Fibroblast of skin of left quadriceps (primary cell): Measurements from ENCODE around the gene AGAP1.

Experiments
- DNase-seq, 2 experiments: peaks; one replicate each; pipeline ENCODE4 v3.0.0-alpha.2; 2013; ENCODE audit warnings: low read depth in 2 of 2

Gene AGAP1

DNA sequence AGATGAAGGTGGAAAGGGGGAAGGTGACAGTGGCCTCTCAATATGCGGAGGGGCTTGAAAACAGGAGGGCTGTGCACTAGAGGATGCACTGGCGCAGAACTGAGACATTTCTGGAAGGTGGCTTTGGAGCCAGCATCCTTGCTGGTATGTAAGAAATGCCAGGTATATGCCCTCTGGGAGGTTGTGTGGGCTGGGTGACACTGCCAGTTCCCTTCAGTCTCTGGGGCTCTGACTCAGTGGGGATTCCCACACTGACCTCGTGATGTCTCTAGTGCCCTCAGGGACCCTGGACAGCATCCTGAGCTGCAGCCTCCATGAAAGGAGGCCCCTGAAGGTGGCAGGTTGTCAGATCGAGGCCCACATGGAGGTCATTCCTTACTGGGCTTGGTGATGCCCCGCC lies 74.0 kb downstream of the AGAP1 start:
- DNase-seq: no peak

DNA sequence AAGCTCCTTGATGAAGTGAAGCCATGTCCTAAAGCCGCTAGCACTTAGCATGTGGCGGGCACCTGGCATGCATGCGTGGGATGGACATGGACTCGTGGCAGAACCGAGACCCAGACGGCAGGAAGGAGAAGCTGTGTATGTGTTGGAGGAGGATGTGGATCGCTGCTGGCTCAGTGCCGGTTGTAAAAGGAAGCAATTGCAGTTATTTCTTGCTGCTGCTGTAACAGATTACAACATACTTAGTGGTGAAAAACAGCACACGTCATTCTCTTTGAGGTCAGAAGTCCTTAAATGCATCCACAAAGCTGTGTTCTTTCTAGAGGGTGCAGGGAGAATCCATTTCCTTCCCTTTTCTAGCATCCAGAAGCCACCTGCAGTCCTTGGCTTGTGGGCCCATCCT lies 74.6 kb downstream of the AGAP1 start:
- DNase-seq: no peak

DNA sequence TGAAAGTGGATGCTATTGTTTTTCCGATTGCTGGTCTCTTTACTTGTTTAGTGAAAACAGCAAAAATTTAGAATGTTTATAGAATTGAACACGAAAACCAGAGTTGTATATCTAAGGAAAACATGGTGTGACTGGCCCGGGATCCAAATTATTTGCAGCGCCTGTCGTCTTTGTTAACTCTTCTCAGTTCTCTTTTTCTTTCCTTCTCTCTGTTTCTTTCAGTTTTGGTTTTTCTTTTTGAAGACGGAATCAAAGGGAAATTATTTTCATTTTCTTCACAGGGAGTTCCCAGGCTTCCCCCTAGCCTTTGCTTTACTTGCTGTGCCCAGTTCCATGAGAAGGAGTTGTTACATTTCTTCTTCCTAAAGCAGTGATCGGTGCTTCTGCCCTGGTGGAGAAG lies 76.0 kb downstream of the AGAP1 start:
- no peak for DNase-seq

DNA sequence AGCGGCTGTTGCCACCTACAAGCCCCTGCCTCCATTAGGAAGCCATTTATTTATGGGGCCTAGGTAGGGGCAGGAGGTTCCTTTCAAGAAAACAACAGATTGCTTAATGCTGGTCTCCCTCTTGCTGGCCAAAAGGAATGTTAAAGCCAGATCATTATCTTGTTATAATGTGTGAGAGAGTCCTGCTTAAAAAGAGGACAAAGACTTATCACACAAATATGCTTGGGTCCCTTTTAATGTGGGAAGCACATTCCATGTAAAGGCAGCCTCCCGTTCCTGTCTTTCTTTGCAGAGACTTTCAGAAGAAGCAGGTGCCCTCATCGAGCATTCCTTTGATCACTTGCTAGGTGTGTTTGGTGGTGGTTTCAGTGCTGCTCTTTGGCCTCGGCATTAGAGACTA lies 76.4 kb downstream of the AGAP1 start:
- DNase-seq: no peak

DNA sequence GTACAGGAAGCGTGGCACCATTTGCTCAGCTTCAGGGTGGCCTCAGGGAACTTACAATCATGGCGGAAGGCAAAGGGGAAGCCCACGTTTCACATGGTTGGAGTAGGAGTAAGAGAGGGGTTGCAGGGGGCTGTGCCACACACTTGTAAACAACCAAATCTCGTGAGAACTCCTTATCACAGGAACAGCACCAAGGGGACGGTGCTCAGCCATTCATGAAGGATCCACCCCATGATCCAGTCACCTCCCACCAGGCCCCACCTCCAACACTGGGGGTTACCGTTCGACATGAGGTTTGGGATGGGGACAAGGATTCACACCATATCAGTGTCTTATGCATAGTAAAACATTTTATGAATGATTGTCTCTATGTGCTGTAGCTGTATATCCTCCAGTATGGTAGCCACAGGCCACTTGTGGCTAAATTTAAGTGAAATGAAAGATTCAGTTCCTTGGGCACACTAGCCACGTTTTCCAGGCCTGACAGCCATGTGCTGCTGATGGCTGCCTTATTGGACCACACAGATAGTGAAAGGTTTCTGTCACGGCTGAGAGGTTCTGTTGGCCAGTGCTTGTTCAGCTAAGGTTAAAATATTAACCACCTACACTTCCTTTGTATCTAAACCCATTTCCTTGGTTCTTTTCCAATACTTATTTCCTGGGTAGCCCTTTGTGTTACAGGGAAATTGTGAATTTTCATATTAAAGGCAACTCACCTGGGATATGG lies 77.3 kb downstream of the AGAP1 start:
- no peak for DNase-seq

DNA sequence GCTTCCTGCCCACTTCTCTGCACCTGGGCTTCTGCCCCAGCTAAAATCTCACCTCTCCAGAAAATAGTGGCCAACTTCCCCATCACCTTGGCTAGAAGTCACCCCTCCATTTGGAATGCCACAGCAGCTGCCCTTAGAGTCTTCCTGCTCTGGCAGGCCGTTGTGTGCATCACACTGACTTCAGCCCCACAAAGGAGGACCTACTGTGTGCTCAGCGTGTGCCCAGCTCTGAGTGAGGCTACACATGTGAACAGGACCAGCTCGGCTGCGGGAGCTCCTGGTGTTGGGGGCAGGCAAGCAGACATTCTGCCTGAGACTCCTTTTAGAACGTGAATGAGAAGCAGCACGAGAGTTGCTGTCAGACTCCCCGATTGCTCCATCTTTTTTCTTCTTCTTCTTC lies 78.7 kb downstream of the AGAP1 start:
- DNase-seq: no peak

DNA sequence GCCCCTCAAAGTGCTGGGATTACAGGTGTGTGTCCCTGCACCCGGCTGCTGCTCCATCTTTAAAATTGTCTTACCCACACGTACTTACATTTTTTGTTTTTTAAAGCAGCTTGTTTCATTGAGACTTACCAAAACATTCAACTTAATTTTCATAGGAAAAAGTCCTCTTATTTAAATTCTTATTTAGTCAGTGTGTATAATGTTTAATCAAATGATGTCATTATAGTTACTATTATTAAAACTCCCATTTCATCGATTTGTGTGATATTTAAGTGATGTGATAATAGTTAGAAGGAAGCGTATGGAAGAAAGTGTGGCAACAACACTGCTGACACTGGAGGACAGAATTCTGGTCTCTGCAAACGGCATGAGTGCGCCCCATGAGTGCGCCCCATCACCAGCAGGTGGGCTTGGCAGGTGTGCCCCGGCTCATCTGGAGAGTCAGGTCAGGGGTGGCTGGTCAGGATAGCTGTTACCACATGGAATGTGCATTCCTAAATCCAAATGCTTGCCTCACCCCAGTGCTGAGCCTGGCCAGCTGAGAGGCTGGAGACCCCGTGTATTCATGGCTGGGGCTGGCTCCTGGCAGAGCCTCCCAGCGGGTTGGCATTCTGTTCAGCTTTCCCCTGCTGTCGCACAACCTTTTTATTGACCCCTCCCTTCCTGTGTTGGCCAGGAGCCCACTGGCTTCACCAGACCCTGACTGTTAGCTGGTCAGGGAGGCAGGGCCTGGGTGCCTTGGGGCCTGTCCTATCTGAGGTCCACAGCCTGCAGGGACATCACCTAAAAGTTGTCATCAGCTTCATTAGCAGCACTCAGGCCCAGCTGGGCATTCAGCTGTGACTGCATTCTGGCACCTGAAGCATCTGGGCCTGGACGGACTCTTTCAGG lies 79.7 kb downstream of the AGAP1 start:
- no peak for DNase-seq

DNA sequence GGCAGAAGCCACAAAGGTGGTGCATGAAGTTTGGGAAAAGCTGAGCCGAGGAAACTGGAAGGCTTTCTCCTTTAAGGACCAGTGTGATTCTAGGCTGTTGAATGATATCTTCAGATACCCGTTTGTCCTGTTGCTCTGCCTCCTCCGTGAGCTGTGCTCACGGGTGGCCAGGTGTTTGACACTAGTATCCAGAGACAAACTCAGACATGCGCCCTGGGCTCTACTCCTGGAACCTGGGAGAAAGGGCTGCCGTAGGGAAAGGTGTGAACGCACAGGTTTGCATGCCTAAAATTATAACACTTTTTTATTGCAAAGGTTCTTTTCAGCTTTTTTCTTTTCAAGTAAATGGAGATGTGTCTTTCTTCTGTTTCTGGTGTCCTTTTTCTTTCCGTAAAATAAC lies 81.6 kb downstream of the AGAP1 start:
- no peak for DNase-seq

DNA sequence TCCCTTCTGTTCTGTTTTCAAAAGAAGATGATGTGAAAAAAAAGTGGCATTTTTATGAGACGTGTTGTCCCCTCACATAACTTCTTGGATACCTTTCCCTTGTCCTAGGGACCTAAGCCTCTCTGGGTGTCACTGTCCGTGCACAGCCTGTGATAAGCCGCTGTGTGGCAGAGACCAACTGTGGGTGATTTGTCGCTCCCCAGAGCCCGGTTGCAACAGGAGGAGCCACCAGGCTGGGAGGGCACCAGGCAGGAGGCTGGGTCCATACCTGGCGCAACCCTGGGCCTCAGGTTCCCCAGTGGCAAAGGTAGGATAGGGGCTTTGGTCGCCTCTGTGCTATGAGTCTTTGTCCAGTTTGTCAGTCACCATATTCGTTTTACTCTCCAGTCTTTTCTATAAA lies 82.1 kb downstream of the AGAP1 start:
- no peak for DNase-seq

DNA sequence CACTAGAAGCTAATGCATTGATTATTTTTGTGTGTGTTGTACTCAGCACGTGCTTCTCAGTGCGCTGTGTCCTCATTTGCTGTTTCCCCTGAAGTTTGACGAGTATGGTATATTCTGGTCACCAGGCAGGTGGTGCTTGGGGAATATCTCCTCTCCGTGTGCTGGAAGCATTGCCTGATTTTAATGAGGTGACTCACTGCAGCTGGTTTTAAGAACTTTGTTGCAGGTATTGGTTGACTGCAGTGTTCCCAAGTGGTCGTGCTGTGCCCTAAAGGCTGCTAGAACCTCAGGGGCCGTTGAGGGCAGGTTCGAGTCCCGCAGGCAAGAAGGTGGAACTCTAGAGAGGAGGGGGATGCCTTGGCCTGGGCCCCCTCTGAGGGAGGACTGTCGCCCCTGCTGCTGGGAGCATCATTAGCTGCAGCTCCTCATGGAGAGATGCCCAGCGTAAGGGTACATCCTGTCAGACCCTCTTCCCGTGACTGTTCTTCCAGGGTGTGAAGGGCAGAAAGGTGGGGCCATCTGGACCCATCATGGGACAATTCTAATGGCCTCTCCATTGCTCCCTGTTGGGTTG lies 82.6 kb downstream of the AGAP1 start:
- DNase-seq: no peak

DNA sequence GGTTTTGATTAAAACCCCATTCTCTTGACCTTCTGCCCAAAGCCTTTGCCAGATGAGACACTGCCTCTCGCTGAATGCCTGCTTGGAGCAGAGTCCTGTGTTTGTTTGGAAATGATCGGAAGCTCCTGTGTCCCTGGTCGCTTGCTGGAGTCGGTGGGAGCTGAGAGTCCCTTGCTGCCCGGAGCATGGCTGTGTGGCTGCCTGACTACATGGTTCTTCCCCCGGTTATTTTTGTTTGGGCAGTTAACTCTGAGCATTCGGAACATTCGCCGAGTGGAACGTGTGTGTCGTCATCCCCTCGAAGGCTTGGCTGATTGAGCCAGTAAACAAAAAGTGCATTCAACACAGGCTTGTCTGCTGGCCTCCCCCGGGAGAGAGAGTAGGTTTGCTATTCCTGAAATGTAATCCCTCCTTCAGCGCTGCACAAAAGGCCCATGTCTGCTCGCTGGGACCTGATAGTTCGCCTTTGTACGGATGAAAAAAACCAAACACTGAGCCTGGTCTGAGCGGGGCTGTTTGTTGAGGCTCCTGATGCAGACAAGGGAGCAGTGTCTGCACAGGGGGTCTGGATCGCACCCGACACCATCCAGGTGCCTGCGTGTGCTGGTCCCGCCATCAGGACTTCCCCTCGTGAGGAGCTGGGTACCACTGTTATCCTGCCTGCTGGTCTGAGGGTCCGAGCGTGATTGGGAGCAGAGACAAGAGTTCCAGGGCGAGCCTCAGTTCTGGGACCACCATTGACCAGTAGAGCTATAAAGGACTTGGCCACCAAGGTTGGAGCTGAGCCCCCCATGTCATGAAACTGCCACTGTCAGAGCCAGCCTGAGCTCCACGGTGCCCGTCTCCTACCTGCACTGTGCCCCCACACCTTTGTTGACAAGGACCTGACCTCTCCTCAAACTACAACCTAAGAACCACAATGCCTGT lies 83.8 kb downstream of the AGAP1 start:
- no peak for DNase-seq

DNA sequence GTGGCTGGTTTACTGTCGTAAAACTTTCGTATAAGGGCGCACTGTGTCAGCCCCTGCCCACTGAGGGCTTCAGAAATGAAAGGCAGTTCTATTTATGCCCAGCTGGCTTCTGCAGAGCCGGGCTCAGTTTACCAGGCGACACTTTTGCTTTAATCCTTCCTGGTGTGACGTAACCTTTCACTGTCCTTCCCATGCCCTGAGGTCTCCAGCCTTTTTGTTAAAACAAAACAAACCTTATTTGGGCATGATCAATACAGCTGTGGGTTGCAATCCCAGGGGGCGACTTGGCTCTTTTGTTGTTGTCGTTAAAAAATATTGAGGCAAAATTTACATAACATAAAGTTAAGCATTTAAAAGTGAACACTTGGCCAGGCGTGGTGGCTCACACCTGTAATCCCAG lies 85.3 kb downstream of the AGAP1 start:
- no peak for DNase-seq

DNA sequence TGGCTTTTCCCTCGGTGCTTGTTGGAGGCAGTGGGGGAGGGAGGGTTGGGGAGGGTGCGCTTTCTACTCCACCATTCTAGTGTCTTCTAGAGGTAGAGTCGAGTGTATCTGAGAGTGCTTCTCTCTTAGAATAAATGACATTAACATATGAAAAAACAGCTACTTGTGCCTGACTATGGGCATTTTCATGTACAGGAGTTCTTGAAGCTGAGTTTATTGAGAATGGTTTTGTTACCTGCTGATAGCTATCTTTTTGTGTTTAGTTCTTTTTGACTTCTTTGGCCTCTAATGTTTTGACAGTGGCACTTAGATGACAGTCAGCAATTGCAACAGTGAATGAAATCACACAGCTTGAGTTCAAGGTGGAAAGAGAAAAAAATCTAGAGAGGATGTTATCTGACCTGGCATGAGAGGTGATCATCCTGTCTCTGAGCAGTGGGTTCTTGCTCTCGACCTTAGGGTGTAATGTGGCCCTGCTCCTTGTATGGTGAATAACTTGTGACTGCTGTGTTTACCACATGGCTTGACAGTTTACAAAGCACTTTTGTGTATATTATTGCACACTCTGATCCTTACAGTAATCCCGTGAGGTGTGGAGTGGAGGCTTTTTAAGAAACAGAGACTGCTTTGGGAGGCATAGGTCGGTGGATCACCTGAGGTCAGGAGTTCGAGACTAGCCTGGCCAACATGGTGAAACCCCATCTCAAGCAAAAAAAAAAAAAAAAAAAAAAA lies 86.7 kb downstream of the AGAP1 start:
- no peak for DNase-seq

DNA sequence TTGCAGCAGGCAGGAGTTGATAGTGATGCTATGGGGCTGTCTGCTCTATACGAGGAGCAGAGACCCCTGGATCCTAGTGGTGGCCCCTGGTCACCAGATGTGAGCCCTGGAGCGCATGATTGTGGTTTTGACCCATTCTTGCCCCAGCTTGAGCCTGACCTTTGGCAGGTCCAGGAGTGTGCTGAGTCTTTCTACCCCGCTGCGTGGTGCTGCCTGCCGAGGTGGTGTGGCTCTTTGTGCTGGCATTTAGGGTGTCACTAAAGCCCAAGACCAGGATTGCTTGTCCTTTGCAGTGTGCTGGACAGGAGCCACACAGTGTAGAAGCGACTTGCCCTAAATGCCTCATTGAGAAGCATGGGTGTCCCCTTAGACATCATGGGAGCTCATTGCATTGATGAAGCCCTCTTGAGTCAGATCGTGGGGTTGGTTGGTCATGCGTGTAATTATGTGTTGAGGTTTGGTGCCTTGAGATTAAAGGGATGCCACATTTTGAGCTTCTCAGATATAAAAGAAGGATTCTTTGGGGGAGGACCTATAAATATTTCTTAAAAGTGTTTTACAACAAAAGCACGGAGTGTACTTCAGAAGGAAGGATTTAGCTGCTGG lies 88.3 kb downstream of the AGAP1 start:
- no peak for DNase-seq

DNA sequence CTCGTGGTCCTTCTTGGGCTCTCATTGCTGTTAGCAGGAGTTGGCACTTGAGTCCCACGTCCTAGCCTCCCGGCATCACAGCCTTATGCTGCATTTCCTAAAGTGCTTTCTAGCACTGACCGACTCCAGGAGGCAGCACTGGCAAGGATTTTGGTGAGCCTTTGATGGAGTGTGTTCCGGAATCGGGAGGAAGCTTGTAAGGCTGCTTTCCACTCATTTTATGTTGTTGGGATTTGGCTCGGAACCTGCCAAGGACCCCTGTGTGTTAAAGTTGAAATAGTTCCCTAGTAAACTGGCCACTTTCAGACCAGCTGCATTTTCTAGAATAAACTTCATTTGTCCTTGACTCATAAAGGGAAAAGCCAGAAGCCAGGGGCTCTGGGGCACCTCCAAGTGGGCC lies 88.9 kb downstream of the AGAP1 start:
- no peak for DNase-seq

DNA sequence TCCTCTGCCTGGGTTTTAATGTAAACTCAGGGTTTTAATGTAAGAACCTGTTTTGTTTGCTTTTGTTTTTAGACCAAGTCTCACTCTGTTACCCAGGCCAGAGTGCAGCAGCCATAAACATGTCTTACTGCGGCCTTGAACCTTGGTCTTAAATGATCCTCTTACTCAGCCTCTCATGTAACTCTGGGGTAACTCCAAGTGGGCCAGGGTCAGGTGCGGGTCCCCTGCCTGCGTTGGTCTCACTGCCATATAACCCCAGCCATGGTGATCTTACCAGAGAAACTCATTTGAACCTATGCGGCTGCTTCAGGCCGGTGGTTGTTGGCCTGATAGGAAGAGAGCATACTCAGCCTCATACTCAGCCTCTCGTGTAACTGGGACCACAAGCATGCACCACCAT lies 89.3 kb downstream of the AGAP1 start:
- DNase-seq: no peak

DNA sequence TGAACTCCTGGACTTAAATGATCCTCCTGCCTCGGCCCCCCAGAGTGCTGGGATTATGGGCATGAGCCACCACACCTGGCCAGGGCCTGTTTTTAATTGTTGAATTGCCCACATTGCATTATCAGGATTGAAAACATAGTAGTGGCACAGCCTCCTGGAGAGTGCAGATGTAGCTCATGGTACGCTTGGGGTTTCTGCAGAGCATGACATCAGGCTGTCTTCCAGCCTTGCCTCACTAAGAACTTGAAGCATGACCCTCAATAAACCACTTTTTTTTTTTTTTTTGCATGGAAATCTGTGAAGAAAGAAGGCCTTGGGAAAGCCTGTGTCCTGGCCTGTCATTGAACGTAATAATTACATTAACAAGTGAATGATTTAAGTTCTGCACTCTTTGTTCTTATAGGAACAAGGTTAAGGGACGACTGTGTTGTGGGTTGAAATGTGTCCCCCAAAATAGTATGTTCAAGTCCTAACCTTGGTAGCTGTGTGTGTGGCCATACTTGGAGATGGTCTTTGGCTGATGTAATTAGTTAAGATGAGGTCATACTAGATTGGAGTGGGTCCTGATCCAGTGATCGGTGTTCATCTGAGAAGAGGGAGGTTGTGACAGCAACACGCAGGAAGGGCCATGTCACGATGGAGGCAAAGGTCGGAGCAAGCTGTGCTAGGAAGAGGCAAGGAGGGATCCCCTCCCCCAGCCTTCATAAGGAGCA lies 90.2 kb downstream of the AGAP1 start:
- no peak for DNase-seq

DNA sequence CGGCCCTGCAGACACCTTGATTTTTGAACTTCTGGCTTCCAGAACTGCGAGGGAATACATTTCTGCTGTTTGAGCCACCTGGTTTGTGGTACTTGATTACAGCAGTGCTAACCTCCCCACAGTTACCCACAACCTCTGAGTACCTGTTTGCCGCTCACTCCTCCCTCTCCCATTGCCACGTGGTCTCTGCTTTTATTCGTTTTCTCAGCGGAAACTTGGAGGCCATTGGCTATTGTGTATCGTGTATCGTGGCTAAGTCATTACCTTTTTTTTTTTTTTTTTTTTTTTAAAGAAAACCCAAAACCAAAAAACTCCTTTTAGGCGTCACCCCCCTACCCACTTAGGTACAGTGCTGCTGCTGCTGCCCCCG lies 90.8 kb downstream of the AGAP1 start:
- DNase-seq: no peak

DNA sequence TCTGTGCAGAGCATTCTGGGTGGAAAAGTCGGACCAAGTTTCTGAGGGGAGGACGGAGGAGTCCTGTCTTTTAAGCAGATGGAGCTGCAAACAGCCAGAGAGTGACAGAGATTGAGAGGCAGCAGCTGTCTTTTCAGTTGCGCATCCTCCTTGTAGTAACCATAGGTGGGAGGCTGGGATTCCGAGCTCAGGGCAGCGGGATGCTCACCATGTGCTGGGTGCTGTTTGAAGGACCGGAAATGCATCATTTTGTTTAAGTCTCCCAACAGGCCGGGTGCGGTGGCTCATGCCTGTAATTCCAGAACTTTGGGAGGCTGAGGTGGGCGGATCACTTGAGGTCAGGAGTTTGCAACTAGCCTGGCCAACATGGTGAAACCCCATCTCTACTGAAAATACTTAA lies 93.4 kb downstream of the AGAP1 start:
- no peak for DNase-seq

DNA sequence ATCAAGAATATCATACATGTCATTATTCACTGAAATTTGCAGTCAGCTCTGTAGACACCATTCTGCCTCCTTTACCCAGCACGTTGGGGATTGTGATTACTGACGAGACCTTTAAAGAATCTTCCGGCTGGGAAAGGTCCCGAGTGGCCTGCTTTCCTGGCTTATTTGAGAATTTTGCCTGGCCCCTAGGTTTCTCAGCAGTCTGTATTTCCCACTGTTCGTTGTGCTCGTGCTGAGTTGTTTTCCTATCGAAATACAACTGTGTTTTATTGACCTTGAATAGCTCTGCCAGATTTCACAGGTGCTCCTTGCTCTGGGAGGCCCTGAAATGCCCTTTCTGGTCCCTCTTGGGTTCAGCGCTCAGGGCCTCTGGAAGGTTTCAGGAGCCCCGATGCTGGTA lies 94.9 kb downstream of the AGAP1 start:
- DNase-seq: no peak
